HG03575 (cell line): ENCODE data around the gene ZWILCH.

Experiments
- ATAC-seq: cut with Tn5 transposase; IDR thresholded peaks from one replicate; pipeline ENCODE4 v1.9.1; 2021; ENCODE audit not compliant: unreplicated experiment, insufficient number of reproducible peaks, low FRiP score; ENCODE audit errors: extremely low read depth

Gene ZWILCH

DNA sequence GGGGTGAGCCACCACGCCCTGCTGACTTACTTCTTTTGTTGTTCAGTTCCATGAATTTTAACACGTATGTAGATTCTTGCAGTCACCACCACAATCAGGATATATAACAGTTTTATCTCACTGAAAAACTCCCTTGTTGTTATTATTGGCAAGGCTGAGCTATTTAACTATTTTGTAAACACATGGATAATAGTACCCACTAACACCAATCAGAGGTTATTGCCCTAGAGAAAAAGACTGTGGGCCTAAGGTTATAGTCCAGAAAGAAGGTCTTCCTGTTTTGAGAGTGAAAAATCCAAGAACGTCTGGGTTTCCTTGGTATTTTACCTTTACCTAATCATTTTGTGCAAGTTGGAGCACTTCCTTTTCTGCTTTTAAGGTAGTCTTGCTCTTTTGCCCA is 9.5 kb downstream of the ZWILCH start:
- ATAC-seq, result no peak

DNA sequence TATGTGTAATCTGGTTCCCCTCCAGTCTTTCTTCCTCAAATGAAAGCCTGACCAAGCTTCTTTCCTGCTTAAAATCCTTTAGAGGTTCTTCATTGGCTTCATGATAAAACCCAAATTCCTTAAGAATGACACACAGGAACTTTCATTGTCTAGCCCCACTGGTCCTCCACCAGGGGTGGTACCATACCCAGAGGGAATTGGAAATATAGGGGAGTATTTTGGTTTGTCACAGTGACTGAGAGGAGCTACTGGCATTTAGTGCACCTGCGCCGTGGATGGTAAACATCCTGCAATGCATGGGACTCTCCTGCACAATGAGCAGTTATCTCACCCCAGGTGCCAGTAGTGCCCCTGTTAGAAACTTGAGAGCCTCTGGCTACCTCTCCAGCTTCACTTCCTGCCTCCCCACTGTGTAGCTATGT is 10.8 kb downstream of the ZWILCH start:
- ATAC-seq, result no peak

DNA sequence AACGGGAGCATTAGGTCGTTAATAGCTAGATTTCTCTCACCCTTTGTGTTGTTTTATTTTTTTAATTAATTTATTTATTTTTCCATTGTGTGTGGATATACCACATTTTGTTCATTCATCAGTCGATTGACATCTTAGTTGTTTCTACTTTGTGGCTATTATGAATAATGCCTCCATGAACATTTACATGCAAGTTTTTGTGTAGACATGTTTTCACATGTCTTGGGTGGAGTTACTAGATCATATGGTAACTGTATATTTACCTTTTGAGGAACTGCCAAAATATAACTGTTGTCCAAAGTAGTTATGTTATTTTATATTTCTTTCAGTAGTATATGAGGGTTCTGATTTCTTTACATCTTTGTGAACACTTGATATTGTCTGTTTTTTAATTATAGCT is 18.8 kb downstream of the ZWILCH start:
- no peak for ATAC-seq

DNA sequence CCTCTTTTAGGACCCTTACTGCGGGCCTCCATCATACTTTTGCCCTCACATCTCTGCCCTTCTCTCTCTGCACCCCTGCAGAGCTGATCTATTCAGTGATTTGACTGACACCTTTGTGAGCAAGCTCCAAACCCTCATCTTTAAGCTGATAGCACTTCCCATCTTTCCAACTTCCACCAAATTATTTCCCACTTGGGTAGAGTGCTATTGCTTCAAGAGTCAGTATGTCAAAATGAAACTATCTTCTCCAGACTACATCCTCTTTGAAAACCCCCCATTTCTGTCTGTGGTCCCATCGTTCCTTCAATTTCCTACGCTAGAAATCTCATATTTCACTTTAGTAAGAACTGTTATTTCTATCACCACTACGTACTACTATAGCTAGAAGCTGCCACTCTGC is 19.7 kb downstream of the ZWILCH start:
- no peak for ATAC-seq

DNA sequence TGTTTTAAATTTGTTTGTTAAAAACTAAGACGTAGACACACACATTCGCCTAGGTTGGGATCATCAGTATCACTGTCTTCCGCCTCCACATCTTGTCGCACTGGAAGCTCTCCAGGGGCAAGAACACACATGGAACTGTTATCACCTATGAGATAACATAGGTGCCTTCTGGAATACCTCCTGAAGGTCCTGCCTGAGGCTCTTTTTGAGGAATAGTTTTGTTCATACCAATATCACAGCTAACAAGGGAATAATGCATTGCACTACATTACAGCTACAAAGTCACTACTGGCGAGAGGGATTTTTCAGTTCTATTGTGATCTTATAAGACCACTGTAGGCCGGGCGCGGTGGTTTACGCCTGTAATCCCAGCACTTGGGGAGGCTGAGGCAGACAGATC is 29.9 kb downstream of the ZWILCH start:
- ATAC-seq, result no peak

DNA sequence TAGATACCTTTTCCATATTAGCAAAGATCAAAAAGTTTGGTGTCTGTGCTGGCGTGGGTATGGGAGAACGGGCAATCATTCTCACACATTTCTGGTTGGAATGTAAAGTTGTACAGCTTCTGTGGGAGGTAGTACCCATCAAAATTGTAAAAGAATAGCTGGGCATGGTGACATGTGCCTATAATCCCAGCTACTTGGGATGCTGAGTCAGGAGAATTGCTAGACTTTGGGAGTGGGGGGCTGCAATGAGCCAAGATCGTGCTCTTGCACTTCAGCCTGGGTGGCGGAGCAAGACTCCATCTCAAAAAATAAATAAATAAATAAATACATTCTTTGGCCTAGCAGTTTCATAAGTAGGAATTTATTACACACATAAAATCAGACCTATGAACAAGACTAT is 37.8 kb downstream of the ZWILCH start:
- no peak for ATAC-seq

DNA sequence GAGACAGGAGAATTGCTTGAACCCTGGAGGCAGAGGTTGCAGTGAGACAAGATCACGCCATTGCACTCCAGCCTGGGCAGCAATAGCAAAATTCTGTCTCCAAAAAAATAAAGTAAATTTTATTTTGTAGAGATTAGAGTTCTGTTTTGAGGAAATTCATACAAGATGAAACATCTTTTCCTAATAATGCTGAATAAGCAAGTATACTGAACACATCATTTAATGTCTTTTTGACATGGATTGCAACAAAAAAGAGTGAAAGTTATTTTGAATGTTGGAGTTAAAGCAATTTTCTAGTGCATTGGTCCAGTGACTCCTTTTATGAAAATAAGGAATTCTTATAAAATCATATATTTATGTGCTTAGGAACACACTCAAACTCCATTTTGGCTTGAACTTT is 40.1 kb downstream of the ZWILCH start:
- no peak for ATAC-seq

DNA sequence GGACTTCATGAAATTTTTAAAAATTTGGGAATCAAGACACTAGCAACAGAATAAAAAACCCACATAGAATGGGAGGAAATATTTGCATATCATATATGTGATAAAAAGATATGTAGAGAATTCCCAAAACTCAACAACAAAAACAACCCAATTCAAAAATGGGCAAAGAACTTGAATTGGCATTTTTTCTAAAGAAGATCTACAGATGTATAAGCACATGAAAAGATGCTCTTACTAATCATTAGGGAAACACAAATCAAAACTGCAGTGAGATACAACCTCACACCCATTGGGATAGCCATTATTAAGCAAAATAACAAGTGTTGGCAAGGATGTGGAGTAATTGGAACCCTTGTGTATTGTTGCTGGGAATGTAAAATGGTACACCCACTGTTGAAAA is 50.6 kb downstream of the ZWILCH start:
- no peak for ATAC-seq

DNA sequence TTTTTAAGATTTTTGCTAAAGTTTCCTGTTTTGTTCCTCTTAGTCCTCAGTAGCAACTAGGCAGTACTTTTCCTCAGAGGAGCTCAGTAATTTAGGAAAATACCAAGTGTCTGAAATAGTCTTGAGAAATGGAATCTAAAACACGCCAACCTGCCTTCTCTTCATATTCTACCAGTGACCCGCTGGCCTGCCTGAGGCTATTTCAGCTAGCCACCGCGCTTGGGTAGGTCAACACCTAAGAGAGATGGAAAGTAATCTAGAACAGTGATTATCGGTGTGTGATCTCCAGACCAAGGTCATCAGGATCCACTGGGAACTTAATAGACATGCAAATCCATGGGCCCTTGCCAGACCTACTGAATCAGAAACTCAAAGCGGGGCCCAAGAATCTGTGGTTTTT is 53.1 kb downstream of the ZWILCH start:
- no peak for ATAC-seq

DNA sequence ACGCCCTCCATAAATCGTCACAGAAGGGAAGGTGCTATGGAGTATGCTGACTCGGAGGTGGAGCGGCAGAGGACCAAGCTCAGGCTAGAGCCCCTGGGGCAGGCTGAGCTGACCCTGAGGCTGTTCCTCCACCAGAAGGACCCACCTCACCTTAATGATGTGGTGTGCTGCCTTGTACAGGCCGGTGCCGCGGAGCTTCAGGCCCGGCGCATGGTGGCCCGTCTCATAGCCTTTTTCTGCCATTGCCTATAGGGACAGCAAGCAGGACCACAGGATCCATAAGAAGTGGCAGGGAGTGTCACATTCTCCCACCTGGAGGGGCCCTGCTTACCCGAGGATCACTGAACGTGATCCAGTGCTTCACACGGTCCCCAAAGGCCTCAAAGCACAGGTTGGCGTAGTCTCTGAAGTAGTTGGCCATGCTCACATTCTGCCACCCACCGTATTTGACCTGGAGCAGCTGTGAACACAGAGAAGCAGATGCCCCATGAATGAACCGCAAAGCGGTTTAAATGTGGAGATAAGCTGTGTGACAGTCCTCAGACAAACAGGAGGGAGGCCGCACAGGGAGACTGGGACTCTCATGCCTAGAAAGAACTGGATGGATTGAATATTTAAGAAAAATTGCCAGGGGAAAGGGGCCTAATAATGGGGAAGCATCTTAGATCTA is 55.9 kb downstream of the ZWILCH start:
- ATAC-seq, result no peak

DNA sequence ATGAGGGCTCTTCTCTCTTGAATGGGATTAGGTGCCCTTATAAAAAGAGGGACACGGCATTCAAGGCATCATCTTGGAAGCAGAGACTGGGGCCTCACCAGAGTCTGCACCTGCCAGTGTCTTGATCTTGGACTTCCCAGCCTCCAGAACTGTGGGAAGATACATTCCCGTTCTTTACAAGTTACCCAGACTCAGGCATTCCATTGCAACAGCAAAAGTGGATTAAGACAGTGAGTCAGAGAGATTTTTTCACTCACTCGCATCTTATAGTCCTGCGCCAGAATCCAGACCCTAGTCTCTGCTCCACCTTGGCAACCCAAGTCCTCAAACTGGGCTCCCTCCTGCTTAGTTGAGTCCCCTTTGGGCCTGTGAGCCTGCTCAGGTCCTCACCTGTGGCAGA is 58.0 kb downstream of the ZWILCH start:
- ATAC-seq, result no peak

DNA sequence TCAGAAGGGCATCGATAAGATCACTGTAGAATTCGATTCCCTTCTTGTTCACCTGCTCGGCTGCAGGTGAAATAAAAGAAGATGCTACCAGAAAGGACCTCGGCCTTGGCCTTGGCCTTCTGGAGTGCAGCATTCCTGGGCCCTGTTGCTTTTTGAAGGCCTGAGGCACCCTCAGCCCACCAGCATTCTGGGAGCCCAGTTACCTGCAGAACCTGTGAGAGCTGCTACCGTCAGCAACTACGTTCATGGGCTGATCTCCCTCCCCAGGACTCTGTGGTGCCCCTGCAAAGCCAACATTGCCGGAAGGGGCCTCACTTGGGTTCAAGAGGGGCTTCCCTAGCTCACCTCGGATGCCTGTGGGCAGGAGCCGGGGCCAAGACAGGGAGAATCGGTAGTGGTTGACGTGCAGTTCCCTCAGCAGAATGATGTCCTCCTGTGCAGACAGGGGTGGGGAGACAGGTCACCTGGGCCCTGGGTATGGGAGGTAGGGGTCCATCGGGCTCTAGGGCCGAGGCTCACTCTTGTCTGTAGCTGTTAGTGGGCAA is 58.5 kb downstream of the ZWILCH start:
- ATAC-seq, result no peak

DNA sequence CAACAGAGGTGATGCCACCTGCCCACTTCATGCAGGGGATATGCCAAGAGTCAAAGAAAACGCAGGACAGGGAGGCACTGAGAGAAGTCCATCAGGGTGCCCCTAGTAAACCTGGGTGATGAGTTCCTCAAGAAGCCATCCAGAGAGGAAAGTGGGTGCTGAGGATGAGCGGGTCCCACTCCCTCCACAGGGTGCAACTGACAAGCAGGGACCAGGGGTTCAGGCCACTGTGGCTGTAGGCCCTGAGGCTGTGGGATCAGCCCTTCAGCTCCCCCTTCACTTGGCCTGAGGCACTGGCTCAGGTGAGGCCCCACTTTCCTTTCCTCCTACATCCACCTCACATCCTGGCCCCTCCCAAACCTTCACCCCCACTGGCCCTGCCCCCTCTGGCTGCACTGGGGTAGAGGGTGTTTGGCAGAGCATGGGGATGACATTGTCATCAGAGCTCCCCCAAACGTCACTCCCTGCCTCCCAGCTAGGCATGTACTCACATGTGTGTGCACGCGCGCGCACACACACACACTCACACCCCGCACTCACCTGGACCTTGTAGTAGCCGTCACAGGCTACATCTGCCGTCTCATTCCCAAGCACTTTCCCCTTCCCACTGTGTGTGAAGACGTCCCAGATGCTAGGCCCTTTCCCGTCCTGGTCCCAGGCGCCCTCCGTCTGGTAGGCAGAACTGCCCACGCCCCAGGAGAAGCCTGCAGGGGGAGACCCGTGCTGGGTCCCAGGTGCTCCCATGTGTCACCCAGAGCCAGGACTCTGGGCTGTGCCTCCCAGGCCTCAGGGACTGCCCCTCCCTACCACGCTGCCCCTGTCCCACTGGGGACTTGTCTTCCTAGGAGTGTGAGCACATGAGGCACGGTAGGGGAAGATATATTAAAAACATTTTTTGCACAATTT is 59.3 kb downstream of the ZWILCH start:
- no peak for ATAC-seq

DNA sequence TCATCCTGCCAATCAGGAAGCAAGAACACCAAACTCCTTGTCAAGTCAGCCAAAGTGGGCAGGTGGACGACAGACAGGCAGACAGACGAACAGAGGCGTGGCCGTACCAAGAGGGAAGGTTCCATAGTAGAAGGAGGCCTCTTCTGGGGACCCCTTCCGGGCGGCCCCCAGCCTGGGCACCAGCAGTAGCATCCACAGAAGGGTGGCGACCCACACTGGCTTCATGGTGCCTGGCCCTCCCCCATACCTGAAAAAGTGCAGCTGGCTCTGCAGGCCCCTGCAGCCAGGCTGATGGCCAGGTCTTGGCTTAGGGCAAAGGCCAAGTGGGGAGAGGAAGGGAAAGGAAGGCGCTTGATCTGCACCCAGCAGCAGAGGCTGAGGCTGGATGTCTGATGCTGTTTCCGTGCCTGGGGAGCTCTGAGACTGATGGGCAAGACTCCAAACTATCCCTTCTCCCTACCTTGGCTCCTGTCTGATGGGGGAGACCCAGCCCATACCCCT is 60.1 kb downstream of the ZWILCH start:
- no peak for ATAC-seq

DNA sequence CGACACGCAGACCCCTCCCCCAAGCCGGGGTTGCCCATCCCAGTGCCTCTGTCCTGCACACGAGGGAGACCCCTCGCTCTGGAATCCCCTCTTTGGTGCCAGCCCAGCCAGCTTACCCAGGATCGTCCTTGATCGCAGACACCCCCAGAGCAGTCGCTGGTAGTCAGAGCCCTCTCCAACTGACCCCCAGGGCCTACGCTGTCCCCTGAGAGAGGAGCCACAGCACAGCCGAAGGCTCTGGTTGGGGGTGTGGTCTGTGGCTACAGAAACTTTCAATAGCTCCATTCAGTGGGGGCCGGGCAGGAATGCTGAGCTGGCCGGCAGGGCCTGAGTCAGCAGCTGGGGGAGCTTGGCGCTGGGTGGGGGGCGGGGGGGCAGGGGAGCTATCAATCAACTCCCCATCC is 60.6 kb downstream of the ZWILCH start, which contains the start of gene LCTL:
TSS of gene LCTL (minus strand) at position 258 of the 404 bp plus-strand sequence. CDS start 633 bp downstream, outside the sequence.
- no peak for ATAC-seq

DNA sequence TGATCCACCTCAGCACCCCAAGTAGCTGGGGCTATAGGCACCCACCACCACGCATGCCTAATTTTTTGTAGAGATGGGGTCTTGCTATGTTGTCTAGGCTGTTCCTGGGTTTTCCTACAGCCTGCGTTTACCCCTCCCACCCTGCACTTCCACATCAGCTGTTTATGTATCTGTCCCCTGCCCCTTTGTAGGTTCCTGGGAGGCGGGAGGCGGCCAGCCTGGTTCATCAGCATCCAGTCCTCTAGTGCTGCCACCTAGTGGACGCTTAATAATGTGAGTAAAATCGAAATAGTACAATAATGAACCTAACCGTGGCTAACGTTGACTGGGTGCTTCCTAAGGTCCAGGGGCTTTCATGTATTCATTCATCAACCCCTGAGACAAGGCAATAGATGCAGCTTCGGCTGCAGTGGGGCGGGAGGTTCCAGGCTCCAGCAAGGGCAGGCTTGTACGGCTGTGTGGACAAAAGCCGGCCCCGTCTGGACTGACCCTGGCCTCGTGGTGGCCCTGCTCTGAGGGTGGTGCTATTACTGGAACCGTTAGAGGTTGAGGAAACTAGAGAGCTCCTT is 61.9 kb downstream of the ZWILCH start:
- ATAC-seq, result no peak

DNA sequence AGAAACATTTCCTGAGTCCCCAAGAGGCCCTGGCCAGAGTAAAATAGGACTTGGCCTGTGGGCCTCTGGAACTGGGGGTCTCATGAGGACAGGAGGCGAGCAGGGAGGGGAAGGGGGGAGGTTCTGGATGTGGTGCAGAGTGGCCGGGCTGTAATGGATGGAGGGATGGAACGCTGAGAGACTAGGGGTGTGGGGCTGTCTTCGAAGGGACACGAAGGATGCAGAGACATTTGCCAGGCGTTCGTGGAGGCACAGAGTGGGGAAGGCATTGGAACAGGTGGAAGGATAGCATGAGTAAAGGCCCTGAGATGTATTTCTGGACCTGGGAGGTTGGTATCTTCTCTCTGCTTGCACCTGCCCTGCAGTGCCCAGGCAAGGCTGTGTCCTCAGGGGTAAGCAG is 62.8 kb downstream of the ZWILCH start:
- ATAC-seq, result no peak

DNA sequence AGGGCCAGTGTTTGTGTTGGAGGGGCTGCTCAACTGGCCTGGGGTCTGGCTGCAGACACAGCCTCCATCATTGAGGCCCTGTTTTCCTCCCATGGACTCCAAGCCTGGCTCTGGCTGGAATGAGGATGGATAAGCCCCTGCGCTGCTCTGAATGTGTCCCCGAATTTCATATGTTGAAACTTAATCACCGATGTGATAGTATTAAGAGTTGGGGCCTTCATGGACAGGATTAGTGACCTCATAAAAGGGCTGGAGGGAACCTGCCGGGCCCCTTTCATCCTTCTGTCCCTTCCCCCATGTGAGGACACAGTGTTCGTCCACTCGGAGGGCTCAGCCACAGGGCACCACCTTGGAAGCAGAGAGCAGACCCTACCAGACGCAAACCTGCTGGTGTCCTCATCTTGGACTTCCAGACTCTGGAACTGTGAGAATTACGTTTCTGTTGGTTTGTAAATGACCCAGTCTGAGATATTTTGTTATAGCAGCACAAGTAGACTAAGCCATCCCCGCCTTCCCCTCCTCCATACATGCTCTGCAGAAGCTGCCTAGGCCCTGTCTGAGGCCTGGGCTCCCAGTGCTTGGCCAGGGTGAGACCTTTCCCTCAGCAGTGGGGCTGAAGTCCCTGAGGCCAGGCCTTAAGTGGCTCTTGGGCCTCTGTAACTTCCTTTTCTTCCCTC is 64.5 kb downstream of the ZWILCH start:
- ATAC-seq, result no peak

DNA sequence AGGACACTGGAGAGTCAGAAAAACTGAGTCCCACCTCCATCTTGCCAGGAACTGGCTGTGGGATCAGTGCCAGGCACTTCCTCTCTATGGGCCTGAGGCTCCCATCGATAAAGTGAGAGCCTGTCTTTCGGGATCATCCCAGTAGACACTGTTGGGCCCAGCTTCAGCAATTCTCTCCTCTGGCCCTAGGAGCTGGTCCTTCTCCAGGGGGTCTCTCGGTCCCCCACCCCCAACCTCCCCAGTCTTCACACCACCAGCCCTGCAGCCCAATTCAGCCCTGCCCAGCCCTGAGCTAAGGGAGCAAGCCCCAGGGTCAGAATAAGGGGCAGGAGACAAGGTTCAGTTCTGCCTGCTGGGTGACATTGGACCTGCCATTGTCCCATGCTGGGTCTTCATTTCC is 65.2 kb downstream of the ZWILCH start:
- ATAC-seq, result no peak
